Measurements from ENCODE around the gene ATP1B3. TPM values are rescaled to one million over a fixed set of nuclear protein-coding genes. Genes with fewer than 3 reads are reported as not detected.

Gene ATP1B3
- total and polyA plus RNA-seq, 2 of the 13 experiments (the other 11 are each of a cell fraction or from before 2014, with no cell fraction given): 84.3 to 93.6 TPM

GRCh38 chr3:141876381-141876890, at the start of gene ATP1B3 (continued):
- TF ChIP-seq IKZF5 (CRISPR knock-in tag; IDR thresholded peaks at IDR 0.05): no peak
- TF ChIP-seq SP4 (CRISPR knock-in tag; IDR thresholded peaks at IDR 0.05): peak; percentile 51; the same call in 1 of the 2 replicates
- 0 out of 2 replicates have a peak, but pooled peaks have one; percentile 26 for TF ChIP-seq ZNF746 (CRISPR knock-in tag; IDR thresholded peaks at IDR 0.05)
- TF ChIP-seq KLF9 (CRISPR knock-in tag; IDR thresholded peaks at IDR 0.05; ENCODE audit: low read depth): no peak
- 0 out of 2 replicates have a peak, but pooled peaks have one; percentile 53 for TF ChIP-seq SALL2 (CRISPR knock-in tag; IDR thresholded peaks at IDR 0.05)
- 0 out of 2 replicates have a peak, but pooled peaks have one; percentile 31 for TF ChIP-seq ZFP82 (CRISPR knock-in tag; IDR thresholded peaks at IDR 0.05; ENCODE audit: borderline replicate concordance)
- TF ChIP-seq ZNF572 (CRISPR knock-in tag; IDR thresholded peaks at IDR 0.05): no peak
- TF ChIP-seq CHCHD3 (CRISPR knock-in tag; IDR thresholded peaks at IDR 0.05): no peak
- TF ChIP-seq MED13 (CRISPR knock-in tag; IDR thresholded peaks at IDR 0.05): 0 out of 2 replicates have a peak, but pooled peaks have one; percentile 38
- TF ChIP-seq ZNF142 (CRISPR knock-in tag; IDR thresholded peaks at IDR 0.05): peak; percentile 77; the same call in 1 of the 2 replicates
- TF ChIP-seq ZNF263 (CRISPR knock-in tag; IDR thresholded peaks at IDR 0.05): peak; percentile 51; the same call in 1 of the 2 replicates
- TF ChIP-seq GMEB2 (CRISPR knock-in tag; IDR thresholded peaks at IDR 0.05; ENCODE audit: low read depth): no peak
- TF ChIP-seq ZNF570 (CRISPR knock-in tag; IDR thresholded peaks at IDR 0.05; ENCODE audit: borderline replicate concordance): 0 out of 2 replicates have a peak, but pooled peaks have one; percentile 36
- TF ChIP-seq TEAD2 (CRISPR knock-in tag; IDR thresholded peaks at IDR 0.05): no peak
- TF ChIP-seq ZIK1 (CRISPR knock-in tag; IDR thresholded peaks at IDR 0.05; ENCODE audit: borderline replicate concordance, low read depth): peak; percentile 59; the same call in 1 of the 2 replicates
- peak; percentile 64 for TF ChIP-seq ZNF792 (CRISPR knock-in tag; IDR thresholded peaks at IDR 0.05)
- peak; percentile 47; the same call in 1 of the 2 replicates for TF ChIP-seq YEATS4 (CRISPR knock-in tag; IDR thresholded peaks at IDR 0.05; ENCODE audit: borderline replicate concordance)
- TF ChIP-seq CBFB (CRISPR knock-in tag; IDR thresholded peaks at IDR 0.05): peak; percentile 72; the same call in 1 of the 2 replicates
- TF ChIP-seq MYPOP (CRISPR knock-in tag; IDR thresholded peaks at IDR 0.05): peak; percentile 71; the same call in 1 of the 2 replicates
- no peak for TF ChIP-seq TOPORS (CRISPR knock-in tag; IDR thresholded peaks at IDR 0.05)
- TF ChIP-seq MED1 (CRISPR knock-in tag; IDR thresholded peaks at IDR 0.05): peak; percentile 47; the same call in 1 of the 2 replicates
- no peak; the same call in 1 of the 2 replicates for TF ChIP-seq ZNF891 (CRISPR knock-in tag; IDR thresholded peaks at IDR 0.05)

Data from HepG2 (cell line).